NCI-H526 treated with DMSO at 0.1 percent for 48 hours (cell line): ENCODE results near the gene HEXB.
A peak's percentile ranks its signal among the peaks of the same experiment; 100 is the strongest.
"Not testable (repeated sequence)": the region's sequence is repeated elsewhere in the genome, so short reads cannot be mapped to it uniquely, and the experiment has no call there.

Source experiments
- DNase-seq: peaks from one replicate; lab custom pipeline; 2025; lab: John Stamatoyannopoulos, UW

Gene HEXB

GRCh38 chr5:74738406-74738805 is 53.4 kb downstream of the HEXB start:
- DNase-seq, result no peak

- DNase-seq, result not testable (repeated sequence)
Measured at GRCh38 chr5:74748742-74749141, 63.7 kb downstream of the HEXB start.

- DNase-seq, result no peak
Measured at GRCh38 chr5:74761241-74761640, 76.2 kb downstream of the HEXB start.

- no peak for DNase-seq
Measured at GRCh38 chr5:74762599-74762998, 77.6 kb downstream of the HEXB start.

GRCh38 chr5:74763504-74763903 is 78.5 kb downstream of the HEXB start:
- DNase-seq, result no peak

- DNase-seq, result no peak
Measured at GRCh38 chr5:74765201-74765600, 80.2 kb downstream of the HEXB start.

GRCh38 chr5:74765929-74766328 is 80.9 kb downstream of the HEXB start:
- DNase-seq, result no peak

GRCh38 chr5:74766418-74766848 is 81.4 kb downstream of the HEXB start:
- DNase-seq, result peak; percentile 33

GRCh38 chr5:74766849-74767578 is 82.0 kb downstream of the HEXB start, which contains the start of the genes GFM2 and NSA2:
Gene GFM2, minus strand, starts transcription at chr5:74767117. Its CDS starts 3,375 bp downstream, at chr5:74763742.
Gene NSA2, plus strand, starts transcription at chr5:74767249. Its CDS starts 112 bp downstream, at chr5:74767361.
- peak; percentile 77 for DNase-seq

- no peak for DNase-seq
Measured at GRCh38 chr5:74767579-74767913, 82.5 kb downstream of the HEXB start.
